LNCaP clone FGC (cell line): ENCODE measurements around the gene SRP68.
"Not testable (repeated sequence)": the region's sequence is repeated elsewhere in the genome, so short reads cannot be mapped to it uniquely, and the experiment has no call there.

Source experiments
- DNase-seq: peaks from one replicate; pipeline ENCODE4 v3.0.0-alpha.2; 2011; ENCODE audit warnings: low read depth
- H3K4me3 ChIP-seq: 2 replicates; pipeline ENCODE4 v1.5.1; 2011; ENCODE audit warnings: mild to moderate bottlenecking, low read depth, low read length, control low read depth
- TF ChIP-seq, protein P1 (sequence below): IDR thresholded peaks from 2 replicates; pipeline ENCODE4 v1.5.1; 2012; ENCODE audit warnings: mild to moderate bottlenecking; ENCODE audit not compliant: control insufficient read depth, insufficient read depth; ENCODE audit errors: extremely low read depth

SRP68 gene

DNA sequence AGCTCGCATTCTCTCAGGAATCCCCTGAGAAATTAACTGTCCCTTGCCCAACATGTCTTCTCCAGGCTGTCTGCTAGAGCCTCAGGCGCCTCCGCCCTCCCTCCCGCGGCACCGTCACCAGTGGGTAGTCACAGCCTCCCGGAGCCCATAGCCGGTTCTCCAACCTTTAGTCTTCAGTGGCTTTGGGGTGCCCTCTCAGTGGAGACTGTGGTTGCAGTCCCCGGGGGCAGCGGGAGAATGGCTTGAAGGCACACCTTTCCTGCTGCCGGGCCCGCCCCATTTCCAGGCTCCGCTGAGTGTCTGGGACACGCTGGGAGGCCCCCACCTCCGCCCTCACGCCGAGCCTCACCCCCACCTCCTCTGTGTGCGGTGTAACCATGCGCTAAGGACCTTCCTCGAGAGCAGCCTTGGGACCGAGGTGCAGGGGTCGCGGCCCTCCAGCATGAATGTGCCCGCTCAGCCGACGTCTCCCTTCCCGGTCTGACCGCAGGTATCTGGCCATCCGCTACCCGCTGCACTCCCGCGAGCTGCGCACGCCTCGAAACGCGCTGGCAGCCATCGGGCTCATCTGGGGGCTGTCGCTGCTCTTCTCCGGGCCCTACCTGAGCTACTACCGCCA, 3.9 kb upstream of the SRP68 start:
- no peak for DNase-seq
- no peak overlapping the region for H3K4me3 ChIP-seq
- TF ChIP-seq, protein P1, sequence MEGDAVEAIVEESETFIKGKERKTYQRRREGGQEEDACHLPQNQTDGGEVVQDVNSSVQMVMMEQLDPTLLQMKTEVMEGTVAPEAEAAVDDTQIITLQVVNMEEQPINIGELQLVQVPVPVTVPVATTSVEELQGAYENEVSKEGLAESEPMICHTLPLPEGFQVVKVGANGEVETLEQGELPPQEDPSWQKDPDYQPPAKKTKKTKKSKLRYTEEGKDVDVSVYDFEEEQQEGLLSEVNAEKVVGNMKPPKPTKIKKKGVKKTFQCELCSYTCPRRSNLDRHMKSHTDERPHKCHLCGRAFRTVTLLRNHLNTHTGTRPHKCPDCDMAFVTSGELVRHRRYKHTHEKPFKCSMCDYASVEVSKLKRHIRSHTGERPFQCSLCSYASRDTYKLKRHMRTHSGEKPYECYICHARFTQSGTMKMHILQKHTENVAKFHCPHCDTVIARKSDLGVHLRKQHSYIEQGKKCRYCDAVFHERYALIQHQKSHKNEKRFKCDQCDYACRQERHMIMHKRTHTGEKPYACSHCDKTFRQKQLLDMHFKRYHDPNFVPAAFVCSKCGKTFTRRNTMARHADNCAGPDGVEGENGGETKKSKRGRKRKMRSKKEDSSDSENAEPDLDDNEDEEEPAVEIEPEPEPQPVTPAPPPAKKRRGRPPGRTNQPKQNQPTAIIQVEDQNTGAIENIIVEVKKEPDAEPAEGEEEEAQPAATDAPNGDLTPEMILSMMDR, result no peak

DNA sequence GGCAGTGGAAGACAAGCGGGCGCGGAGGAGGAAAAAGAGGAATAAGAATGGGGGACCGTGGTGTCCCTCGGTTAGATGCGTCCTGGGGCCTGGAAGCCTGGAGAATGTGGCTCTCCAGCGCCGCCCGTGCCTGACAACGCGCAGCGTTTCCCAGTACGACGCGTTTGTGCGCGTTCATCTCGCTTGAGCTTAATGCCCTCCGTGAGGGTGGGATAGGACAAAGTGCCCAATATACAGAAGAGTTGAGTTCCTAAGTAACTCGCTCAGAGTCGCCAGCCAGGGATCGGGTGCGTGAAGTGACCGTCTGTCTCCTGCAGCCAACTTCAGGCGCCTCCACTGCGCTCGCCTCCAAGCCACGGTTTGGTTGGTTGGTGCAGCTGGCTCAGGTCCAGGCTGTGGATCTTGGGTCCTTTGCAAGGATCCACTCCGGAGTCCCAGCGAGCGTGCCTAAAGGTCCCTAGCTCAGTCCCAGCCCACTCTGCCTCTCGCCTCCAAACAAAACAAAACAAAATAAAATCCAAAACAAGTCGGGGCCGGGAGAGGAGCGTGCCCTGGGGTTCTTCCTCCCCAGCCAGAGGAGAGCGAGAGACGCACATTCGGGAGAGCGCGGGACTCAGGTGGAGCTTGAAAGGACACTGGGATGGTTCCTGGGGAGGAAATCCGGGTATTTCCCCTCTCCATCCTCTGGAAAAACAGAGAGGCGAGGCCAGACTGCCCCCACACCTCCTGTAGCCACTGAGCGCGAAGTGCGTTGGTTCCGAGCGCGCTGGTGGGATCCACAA, 3.2 kb upstream of the SRP68 start:
- H3K4me3 ChIP-seq, result no peak overlapping the region
- DNase-seq, result no peak
- TF ChIP-seq, protein P1, result peak; percentile 28; the same call in 1 of the 2 replicates

DNA sequence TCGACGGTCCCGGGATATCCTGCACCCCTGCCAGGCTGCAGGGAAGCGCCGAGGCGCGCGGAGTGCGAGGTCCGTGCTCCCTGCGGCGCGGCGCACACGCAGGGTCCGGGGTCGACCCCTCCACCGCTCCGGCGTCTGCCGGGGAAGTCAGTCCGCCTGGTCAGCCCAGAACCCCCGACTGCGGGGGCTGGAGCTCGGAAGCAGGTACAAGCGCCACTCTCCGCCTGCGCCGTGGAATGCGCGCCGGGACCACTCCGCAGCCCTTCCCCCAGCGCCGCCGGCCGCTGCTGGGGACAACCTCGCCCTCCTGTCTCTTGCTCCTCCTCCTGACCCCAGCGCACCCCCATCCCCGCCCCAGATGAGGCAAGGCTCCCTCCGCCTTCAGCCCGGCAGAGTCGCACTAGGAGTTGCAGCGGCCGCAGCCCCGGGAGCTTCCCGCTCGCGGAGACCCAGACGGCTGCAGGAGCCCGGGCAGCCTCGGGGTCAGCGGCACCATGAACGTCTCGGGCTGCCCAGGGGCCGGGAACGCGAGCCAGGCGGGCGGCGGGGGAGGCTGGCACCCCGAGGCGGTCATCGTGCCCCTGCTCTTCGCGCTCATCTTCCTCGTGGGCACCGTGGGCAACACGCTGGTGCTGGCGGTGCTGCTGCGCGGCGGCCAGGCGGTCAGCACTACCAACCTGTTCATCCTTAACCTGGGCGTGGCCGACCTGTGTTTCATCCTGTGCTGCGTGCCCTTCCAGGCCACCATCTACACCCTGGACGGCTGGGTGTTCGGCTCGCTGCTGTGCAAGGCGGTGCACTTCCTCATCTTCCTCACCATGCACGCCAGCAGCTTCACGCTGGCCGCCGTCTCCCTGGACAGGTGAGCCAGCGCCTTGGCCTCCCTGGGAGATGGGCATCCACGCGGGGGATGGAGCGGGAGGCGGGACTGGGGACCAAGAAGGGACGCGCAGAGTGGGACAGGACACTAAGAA, 2.4 kb upstream of the SRP68 start, which contains the start of gene GALR2:
Gene GALR2, plus strand, starts transcription at position 392 of the 974 bp plus-strand sequence. Its CDS starts 103 bp downstream, at position 495.
- no peak within 1 kb of the TSS for H3K4me3 ChIP-seq
- TF ChIP-seq, protein P1, result no peak
- DNase-seq, result no peak

DNA sequence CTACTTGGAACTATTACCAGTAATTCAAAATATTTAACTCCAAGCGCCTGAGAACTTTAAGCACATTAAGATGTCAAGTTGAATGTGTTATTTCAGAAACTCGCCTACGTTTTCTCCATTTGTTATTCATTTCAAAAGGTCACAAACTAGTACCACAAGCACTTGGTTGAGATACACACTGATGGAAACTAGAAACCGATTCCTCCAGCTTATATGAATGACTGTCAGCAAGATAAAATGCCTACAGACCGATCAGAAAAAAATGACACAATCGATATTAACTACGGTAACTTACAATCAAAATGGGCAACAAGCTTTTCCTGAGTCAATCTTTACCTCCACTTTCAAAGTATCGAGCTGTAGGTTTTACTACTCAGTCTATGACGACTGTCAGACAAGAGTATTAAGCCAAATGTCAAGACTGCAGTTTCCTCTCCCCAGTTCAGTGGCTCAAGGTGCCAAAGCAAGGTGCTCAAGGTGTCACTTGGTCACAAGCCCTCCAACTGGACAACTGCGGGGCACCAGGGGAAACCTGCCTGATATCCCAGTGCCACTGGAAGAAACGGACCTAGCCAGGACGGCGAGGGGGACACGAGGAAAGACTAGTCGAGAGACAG, 678 bp downstream of the SRP68 start:
- TF ChIP-seq, protein P1, result no peak
- H3K4me3 ChIP-seq, result peak overlapping the region; percentile 100
- DNase-seq, result no peak

DNA sequence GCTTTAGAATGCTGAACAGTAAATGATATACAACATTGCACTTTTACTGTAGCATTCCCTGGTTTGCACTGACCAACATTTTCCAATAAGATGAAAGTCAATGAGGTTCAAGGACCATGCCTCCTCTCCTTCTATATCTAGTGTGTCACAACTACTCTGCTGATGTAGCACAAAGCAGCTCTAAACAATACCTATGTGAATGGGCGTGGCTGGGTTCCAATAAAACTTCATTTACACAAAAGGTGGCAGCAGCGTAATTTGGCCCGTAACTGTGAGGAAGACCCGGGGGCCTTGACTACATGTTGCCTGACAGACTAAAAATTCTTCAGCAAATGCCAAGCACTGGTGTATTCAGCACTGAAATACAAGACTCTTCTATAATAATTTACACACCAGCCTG, 6.5 kb downstream of the SRP68 start:
- TF ChIP-seq, protein P1, result no peak
- DNase-seq, result no peak
- H3K4me3 ChIP-seq, result no peak overlapping the region

DNA sequence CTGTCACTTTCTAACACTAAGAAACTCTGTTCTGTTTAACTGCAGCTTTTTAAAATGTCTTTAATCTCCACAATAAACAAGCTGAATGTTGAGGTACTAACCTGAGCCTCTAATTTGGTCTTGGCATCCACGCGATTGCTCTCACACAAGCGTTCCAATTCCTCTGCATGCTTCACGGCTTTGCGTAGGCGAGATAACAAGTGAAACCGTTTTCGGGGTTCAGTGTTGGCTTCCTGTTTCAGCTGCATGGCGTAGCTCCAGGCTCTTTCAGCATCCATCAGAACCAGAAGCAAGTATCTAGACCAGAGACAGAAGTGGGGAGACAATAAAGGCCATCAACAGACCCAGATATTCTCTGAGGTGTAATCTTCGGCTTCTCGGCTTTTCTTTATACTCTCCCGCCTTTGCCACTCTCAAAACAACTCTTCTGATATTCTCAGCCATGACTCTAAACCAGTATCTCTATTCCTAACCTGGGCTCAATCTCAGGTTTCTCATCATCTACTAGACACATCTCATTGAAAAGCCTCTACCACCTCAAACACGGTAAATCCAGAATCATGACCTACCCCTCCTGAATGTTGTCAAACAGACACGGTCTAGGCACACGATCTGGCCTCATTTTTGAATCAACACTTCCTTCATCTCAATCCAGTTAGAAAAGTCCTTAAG, 8.3 kb downstream of the SRP68 start:
- no peak for DNase-seq
- TF ChIP-seq, protein P1, result no peak
- H3K4me3 ChIP-seq, result no peak overlapping the region

DNA sequence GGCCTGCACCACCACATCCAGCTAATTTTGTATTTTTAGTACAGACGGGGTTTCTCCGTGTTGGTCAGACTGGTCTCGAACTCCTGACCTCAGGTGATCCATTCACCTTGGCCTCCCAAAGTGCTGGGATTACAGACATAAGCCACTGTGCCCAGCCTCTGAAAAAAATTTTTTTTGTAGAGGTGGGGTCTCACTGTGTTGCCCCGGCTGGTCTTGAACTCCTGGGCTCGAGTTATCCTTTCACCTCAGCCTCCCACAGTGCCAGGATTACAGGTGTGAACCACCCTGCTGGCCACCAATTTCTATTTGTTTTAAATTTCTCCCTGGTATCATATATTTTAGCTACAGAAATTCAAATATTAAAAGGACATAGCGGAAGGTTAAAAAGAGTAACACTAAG, 14.1 kb downstream of the SRP68 start:
- not testable (repeated sequence) for H3K4me3 ChIP-seq, DNase-seq
